ENCODE data around the gene MRPL17.

DNA sequence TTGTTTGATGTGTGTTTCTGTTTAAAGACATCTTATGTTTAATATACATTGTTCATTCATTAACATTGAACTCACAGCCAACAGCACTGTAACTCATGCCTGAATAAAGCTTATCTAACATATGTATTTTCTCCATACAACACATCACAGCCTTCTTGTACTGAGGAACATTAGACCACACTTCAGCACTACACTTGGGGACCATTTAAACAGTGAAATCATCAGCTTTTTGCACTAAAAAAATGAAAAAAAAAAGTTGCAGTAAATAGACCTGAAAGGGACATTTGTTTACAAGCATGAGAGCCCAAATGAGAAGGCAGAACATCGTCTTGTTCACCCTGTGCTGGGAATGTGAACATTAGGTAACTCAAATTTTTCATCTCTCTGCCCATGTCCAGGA is 48.6 kb downstream of the MRPL17 start:
- TF ChIP-seq, protein P1, sequence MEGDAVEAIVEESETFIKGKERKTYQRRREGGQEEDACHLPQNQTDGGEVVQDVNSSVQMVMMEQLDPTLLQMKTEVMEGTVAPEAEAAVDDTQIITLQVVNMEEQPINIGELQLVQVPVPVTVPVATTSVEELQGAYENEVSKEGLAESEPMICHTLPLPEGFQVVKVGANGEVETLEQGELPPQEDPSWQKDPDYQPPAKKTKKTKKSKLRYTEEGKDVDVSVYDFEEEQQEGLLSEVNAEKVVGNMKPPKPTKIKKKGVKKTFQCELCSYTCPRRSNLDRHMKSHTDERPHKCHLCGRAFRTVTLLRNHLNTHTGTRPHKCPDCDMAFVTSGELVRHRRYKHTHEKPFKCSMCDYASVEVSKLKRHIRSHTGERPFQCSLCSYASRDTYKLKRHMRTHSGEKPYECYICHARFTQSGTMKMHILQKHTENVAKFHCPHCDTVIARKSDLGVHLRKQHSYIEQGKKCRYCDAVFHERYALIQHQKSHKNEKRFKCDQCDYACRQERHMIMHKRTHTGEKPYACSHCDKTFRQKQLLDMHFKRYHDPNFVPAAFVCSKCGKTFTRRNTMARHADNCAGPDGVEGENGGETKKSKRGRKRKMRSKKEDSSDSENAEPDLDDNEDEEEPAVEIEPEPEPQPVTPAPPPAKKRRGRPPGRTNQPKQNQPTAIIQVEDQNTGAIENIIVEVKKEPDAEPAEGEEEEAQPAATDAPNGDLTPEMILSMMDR (IDR thresholded peaks at IDR 0.05), result no peak
- no peak for TF ChIP-seq EP300 (IDR thresholded peaks at IDR 0.05; ENCODE audit: low read depth)

All from transverse colon (tissue), 3 donors.